ENCODE results near the gene OR9G4.

Gene OR9G4

DNA sequence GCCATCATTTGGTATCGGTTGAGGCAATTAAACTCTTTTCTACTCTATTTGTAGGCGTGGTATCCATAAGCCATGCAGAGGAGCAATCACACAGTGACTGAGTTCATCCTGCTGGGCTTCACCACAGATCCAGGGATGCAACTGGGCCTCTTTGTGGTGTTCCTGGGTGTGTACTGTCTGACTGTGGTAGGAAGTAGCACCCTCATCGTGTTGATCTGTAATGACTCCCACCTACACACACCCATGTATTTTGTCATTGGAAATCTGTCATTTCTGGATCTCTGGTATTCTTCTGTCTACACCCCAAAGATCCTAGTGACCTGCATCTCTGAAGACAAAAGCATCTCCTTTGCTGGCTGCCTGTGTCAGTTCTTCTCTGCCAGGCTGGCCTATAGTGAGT lies 8.4 kb downstream of the OR9G4 start:
- DNase-seq (ENCODE audit: low read depth in 1 of 2, low spot score in 1 of 2): no peak
- TF ChIP-seq SPI1 (IDR thresholded peaks at IDR 0.05; ENCODE audit: borderline replicate concordance, low read depth): no peak
- Histone ChIP-seq H3K27ac (replicated peaks) (no peak overlapping the region), H3K27me3 (ENCODE audit: insufficient read depth, poor library complexity, severe bottlenecking) (no peaks in the 10 kb centered on the region), H3K4me3 (replicated peaks; ENCODE audit: insufficient read depth, low read length) (no peak overlapping the region)

DNA sequence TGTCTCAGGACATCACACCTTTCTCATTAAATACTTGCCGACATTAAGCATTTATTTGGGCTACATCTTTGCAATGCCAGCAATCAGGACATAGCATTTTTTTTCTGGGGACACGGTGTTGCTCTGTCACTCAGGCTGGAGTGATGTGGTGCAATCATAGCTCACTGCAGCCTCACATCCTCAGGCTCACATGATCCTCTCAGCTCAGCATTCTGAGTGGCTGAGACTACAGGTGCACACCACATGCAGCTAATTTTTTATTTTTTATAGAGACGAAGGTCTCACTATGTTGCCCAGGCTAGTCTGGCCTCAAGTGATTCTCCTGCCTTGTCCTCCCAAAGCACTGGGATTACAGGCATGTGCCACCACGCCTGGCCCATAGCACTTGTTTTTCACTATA lies 28.0 kb downstream of the OR9G4 start:
- no peak for DNase-seq (ENCODE audit: low read depth in 1 of 2, low spot score in 1 of 2)
- Histone ChIP-seq H3K27me3 (ENCODE audit: insufficient read depth, poor library complexity, severe bottlenecking) (no peaks in the 10 kb centered on the region), H3K27ac (replicated peaks) (no peak overlapping the region), H3K4me3 (replicated peaks; ENCODE audit: insufficient read depth, low read length) (no peak overlapping the region)
- TF ChIP-seq SPI1 (IDR thresholded peaks at IDR 0.05; ENCODE audit: borderline replicate concordance, low read depth) (no peak), POLR2AphosphoS5 (IDR thresholded peaks at IDR 0.05; ENCODE audit: low read depth) (no peak), GABPA (IDR thresholded peaks at IDR 0.05; ENCODE audit: low read depth) (no peak)
- TF ChIP-seq, protein P1, sequence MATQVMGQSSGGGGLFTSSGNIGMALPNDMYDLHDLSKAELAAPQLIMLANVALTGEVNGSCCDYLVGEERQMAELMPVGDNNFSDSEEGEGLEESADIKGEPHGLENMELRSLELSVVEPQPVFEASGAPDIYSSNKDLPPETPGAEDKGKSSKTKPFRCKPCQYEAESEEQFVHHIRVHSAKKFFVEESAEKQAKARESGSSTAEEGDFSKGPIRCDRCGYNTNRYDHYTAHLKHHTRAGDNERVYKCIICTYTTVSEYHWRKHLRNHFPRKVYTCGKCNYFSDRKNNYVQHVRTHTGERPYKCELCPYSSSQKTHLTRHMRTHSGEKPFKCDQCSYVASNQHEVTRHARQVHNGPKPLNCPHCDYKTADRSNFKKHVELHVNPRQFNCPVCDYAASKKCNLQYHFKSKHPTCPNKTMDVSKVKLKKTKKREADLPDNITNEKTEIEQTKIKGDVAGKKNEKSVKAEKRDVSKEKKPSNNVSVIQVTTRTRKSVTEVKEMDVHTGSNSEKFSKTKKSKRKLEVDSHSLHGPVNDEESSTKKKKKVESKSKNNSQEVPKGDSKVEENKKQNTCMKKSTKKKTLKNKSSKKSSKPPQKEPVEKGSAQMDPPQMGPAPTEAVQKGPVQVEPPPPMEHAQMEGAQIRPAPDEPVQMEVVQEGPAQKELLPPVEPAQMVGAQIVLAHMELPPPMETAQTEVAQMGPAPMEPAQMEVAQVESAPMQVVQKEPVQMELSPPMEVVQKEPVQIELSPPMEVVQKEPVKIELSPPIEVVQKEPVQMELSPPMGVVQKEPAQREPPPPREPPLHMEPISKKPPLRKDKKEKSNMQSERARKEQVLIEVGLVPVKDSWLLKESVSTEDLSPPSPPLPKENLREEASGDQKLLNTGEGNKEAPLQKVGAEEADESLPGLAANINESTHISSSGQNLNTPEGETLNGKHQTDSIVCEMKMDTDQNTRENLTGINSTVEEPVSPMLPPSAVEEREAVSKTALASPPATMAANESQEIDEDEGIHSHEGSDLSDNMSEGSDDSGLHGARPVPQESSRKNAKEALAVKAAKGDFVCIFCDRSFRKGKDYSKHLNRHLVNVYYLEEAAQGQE (IDR thresholded peaks at IDR 0.05; ENCODE audit: insufficient replicate concordance, low read depth): no peak
- TF ChIP-seq, protein P2, sequence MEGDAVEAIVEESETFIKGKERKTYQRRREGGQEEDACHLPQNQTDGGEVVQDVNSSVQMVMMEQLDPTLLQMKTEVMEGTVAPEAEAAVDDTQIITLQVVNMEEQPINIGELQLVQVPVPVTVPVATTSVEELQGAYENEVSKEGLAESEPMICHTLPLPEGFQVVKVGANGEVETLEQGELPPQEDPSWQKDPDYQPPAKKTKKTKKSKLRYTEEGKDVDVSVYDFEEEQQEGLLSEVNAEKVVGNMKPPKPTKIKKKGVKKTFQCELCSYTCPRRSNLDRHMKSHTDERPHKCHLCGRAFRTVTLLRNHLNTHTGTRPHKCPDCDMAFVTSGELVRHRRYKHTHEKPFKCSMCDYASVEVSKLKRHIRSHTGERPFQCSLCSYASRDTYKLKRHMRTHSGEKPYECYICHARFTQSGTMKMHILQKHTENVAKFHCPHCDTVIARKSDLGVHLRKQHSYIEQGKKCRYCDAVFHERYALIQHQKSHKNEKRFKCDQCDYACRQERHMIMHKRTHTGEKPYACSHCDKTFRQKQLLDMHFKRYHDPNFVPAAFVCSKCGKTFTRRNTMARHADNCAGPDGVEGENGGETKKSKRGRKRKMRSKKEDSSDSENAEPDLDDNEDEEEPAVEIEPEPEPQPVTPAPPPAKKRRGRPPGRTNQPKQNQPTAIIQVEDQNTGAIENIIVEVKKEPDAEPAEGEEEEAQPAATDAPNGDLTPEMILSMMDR (IDR thresholded peaks at IDR 0.05; ENCODE audit: insufficient read depth, low read length): no peak

DNA sequence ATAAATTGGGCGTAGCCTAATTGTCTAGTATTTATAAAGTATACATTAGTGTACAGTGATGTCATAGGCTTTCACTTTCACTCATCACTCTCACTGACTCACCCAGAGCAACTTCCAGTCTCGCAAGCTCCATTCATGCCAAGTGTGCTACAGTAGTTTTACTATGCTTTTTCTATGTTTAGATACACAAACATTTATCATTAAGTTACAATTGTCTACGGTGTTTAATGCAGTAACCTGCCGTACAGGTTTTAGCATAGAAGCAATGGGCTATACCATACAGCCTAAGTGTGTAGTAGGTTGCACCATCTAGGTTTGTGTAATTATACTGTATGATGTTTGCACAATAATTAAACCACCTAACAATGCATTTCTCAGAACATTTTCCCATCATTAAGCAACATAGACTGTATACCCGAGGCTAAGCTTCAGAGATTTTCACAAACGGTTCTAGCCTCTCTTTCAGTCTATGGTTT lies 32.1 kb downstream of the OR9G4 start:
- Histone ChIP-seq H3K27ac (replicated peaks) (no peak overlapping the region), H3K27me3 (ENCODE audit: insufficient read depth, poor library complexity, severe bottlenecking) (no peaks in the 10 kb centered on the region), H3K4me3 (replicated peaks; ENCODE audit: insufficient read depth, low read length) (no peak overlapping the region)
- DNase-seq (ENCODE audit: low read depth in 1 of 2, low spot score in 1 of 2): no peak
- TF ChIP-seq GABPA (IDR thresholded peaks at IDR 0.05; ENCODE audit: low read depth): no peak
- TF ChIP-seq SPI1 (IDR thresholded peaks at IDR 0.05; ENCODE audit: borderline replicate concordance, low read depth): no peak
- TF ChIP-seq, protein P2 (IDR thresholded peaks at IDR 0.05; ENCODE audit: insufficient read depth, low read length): no peak
- no peak for TF ChIP-seq POLR2AphosphoS5 (IDR thresholded peaks at IDR 0.05; ENCODE audit: low read depth)
- TF ChIP-seq, protein P1 (IDR thresholded peaks at IDR 0.05; ENCODE audit: insufficient replicate concordance, low read depth): no peak

DNA sequence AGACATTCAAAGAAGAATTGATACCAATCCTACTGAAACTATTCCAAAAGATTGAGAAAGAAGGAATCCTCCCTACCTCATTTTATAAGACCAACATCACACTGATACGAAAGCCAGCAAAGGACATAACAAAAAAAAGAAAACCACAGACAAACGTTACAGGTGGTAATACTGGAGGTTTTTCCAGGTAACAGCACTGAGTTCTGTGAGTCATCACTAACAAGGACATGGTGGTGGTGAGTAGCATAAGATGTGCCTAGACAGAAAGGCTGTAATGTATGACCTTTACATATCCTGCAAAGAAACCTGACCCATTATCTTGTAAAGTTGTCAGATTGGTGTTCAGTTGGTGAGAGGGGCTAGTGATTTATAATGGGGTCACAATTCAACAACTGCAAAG lies 34.3 kb downstream of the OR9G4 start:
- Histone ChIP-seq H3K4me3 (replicated peaks; ENCODE audit: insufficient read depth, low read length) (no peak overlapping the region), H3K27ac (replicated peaks) (no peak overlapping the region), H3K27me3 (ENCODE audit: insufficient read depth, poor library complexity, severe bottlenecking) (no peaks in the 10 kb centered on the region)
- DNase-seq (ENCODE audit: low read depth in 1 of 2, low spot score in 1 of 2): no peak
- TF ChIP-seq, protein P1 (IDR thresholded peaks at IDR 0.05; ENCODE audit: insufficient replicate concordance, low read depth): no peak
- TF ChIP-seq SPI1 (IDR thresholded peaks at IDR 0.05; ENCODE audit: borderline replicate concordance, low read depth) (no peak), POLR2AphosphoS5 (IDR thresholded peaks at IDR 0.05; ENCODE audit: low read depth) (no peak), GABPA (IDR thresholded peaks at IDR 0.05; ENCODE audit: low read depth) (no peak)
- TF ChIP-seq, protein P2 (IDR thresholded peaks at IDR 0.05; ENCODE audit: insufficient read depth, low read length): no peak
